Measurements from ENCODE around the gene ARVCF. TPM values are rescaled to one million over a fixed set of nuclear protein-coding genes. Genes with fewer than 3 reads are reported as not detected.
"Not testable (repeated sequence)": the region's sequence is repeated elsewhere in the genome, so short reads cannot be mapped to it uniquely, and the experiment has no call there.

The ARVCF gene
- total and polyA plus RNA-seq, 8 donors: 18.2 to 40.3 (median 24.4) TPM

DNA sequence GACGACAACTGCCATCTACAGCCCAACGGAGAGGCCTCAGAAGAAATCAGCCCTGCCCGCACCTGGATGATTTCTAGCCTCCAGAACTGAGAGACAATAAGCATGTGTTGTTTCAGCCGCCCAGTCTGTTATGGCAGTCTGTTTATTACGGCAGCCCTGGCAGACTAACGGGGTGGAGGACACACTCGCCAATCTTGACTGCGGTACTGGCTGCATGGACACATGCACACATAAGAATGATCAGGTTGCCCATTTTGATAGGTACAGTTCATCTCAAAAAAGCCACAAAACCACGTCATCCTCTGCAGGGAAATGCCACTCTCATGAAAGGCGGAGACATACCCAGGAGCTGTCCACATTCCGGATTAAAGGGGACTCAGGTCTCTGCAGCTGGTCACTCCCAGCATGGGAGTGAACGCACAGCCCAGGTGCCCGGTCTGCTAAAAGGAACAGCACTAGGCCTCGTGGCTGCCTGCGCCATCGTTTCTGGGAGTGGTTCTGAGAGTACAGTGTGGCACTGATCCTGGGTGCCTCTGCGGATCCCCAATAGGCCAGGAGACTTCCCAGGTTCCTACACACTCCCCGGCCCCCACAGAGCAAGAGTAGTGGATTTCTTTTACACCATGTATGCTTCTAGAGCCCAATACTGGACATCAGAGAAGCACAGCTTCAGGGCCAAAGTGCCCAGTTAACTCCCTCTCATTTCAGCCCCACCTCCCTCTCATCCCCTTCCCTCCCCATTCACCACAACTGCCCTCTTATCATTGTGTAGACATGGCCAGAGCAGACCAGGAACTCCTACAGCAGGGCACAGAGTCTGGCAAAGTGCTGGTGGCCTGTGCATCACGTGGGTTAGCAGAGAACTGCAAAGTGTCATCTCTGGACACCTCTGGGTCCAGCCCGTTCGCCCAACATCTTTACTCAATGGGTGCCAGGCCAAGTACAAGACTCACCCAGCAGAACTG, 86.8 kb downstream of the ARVCF start:
- Histone ChIP-seq H3K4me3 (no peak overlapping the region), H3K36me3 (no peaks in the 10 kb centered on the region), H3K27me3 (no peaks in the 10 kb centered on the region), H3K27ac (no peak overlapping the region), H3K4me1 (peaks cover 0 to 15% of the 10 kb centered on the region in 2 donors), H3K9me3 (no peaks in the 10 kb centered on the region)
- intact Hi-C loops (cut with DNase I): no loop called here
- peak in 1 of 4 donors; percentile 48 for DNase-seq
- ATAC-seq: no peak
- TF ChIP-seq CTCF (IDR thresholded peaks at IDR 0.05): no peak

- ATAC-seq: peak; percentile 17
- peak overlapping the region; percentile 26 to 33 for H3K27ac ChIP-seq
Measured at GRCh38 chr22:19928207-19928606, 88.4 kb downstream of the ARVCF start.

GRCh38 chr22:19927696-19928095, 88.9 kb downstream of the ARVCF start:
- Histone ChIP-seq H3K27me3 (no peaks in the 10 kb centered on the region), H3K36me3 (peaks cover 0 to 9% of the 10 kb centered on the region in 2 donors), H3K27ac (no peak overlapping the region), H3K4me1 (peaks cover 0 to 7% of the 10 kb centered on the region in 2 donors), H3K4me3 (no peak overlapping the region), H3K9me3 (no peaks in the 10 kb centered on the region)
- peak in 1 of 4 donors; percentile 2 for DNase-seq
- ATAC-seq: no peak
- intact Hi-C loops (cut with DNase I): no loop called here
- no peak for TF ChIP-seq CTCF (IDR thresholded peaks at IDR 0.05)

More at GRCh38 chr22:19928207-19928606, 88.4 kb downstream of the ARVCF start:
- H3K4me3 ChIP-seq: no peak overlapping the region
- no peaks in the 10 kb centered on the region for H3K27me3 ChIP-seq
- no peak for TF ChIP-seq CTCF (IDR thresholded peaks at IDR 0.05)
- peaks cover 0 to 9% of the 10 kb centered on the region in 2 donors for H3K36me3 ChIP-seq
- H3K9me3 ChIP-seq: no peaks in the 10 kb centered on the region
- peak in 1 of 4 donors; percentile 0 for DNase-seq
- peaks cover 0 to 12% of the 10 kb centered on the region in 2 donors for H3K4me1 ChIP-seq
- intact Hi-C loops (cut with DNase I): no loop called here

GRCh38 chr22:19926028-19926427, 90.6 kb downstream of the ARVCF start:
- ATAC-seq; DNase-seq; H3K4me1 ChIP-seq; H3K9me3 ChIP-seq; H3K36me3 ChIP-seq; intact Hi-C loops (cut with DNase I); H3K27ac ChIP-seq; H3K27me3 ChIP-seq; H3K4me3 ChIP-seq: not testable (repeated sequence)

GRCh38 chr22:19923914-19924513, 92.6 kb downstream of the ARVCF start:
- Histone ChIP-seq H3K27me3 (no peaks in the 10 kb centered on the region), H3K9me3 (no peaks in the 10 kb centered on the region), H3K4me3 (no peak overlapping the region), H3K4me1 (no peaks in the 10 kb centered on the region), H3K36me3 (peaks cover 0 to 10% of the 10 kb centered on the region in 2 donors), H3K27ac (no peak overlapping the region)
- ATAC-seq (no peak), DNase-seq (no peak)
- no peak for TF ChIP-seq CTCF (IDR thresholded peaks at IDR 0.05)
- intact Hi-C loops (cut with DNase I): no loop called here
